AG10803 (cell line): ENCODE results near the gene ESRRG.
"Not testable (repeated sequence)": the region's sequence is repeated elsewhere in the genome, so short reads cannot be mapped to it uniquely, and the experiment has no call there.

Experiments
- DNase-seq: peaks from one replicate; pipeline ENCODE4 v3.0.0; 2010; ENCODE audit warnings: low read depth
- H3K4me3 ChIP-seq: 2 replicates; pipeline ENCODE4 v1.5.1; 2011; ENCODE audit warnings: mild to moderate bottlenecking, low read length, control low read depth
- TF ChIP-seq, protein P1 (sequence below): conservative IDR thresholded peaks from 2 replicates; pipeline ENCODE4 v1.5.1; 2011; ENCODE audit warnings: mild to moderate bottlenecking, low read length, control low read depth, inconsistent platforms

Gene ESRRG

DNA sequence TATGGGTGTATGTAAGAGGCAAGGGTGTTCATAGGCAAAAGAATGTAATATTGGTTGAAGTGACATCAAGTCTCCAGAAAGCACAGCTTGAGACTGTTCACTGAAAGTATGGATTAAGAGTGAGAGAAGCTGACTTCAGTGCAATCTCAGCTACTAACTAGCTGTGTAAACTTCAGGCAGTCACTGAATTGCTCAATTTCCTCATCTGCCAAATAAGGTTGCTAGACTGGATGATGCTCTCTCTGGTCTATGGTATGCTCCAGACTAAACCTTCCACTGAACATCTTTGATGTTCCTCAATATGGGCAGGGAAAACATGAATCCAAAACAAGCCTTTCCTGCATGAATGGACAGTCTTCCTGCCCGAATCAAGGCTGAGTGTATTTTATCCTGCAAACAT, 188.2 kb downstream of the ESRRG start:
- TF ChIP-seq, protein P1, sequence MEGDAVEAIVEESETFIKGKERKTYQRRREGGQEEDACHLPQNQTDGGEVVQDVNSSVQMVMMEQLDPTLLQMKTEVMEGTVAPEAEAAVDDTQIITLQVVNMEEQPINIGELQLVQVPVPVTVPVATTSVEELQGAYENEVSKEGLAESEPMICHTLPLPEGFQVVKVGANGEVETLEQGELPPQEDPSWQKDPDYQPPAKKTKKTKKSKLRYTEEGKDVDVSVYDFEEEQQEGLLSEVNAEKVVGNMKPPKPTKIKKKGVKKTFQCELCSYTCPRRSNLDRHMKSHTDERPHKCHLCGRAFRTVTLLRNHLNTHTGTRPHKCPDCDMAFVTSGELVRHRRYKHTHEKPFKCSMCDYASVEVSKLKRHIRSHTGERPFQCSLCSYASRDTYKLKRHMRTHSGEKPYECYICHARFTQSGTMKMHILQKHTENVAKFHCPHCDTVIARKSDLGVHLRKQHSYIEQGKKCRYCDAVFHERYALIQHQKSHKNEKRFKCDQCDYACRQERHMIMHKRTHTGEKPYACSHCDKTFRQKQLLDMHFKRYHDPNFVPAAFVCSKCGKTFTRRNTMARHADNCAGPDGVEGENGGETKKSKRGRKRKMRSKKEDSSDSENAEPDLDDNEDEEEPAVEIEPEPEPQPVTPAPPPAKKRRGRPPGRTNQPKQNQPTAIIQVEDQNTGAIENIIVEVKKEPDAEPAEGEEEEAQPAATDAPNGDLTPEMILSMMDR = no peak
- H3K4me3 ChIP-seq = no peak overlapping the region
- DNase-seq = no peak

DNA sequence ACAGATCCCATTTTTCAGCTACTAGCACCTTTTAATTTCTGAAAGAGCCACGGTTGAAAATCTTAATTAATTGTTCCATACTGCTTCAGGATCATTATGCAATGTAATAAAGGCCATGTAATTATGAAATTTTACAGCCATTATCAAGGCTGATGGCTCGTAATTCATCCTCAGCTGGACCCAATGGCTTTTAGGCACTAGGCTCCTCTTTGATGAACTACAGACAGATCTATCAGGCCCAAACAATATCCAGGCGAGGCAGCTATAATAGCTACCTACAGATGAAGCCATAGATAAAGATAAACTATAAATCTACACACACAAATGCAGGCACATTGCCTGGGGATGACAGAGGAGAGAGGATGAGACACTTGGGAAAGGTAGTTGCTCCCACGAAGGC, 189.5 kb downstream of the ESRRG start:
- no peak for DNase-seq
- TF ChIP-seq, protein P1 = no peak
- no peak overlapping the region for H3K4me3 ChIP-seq

DNA sequence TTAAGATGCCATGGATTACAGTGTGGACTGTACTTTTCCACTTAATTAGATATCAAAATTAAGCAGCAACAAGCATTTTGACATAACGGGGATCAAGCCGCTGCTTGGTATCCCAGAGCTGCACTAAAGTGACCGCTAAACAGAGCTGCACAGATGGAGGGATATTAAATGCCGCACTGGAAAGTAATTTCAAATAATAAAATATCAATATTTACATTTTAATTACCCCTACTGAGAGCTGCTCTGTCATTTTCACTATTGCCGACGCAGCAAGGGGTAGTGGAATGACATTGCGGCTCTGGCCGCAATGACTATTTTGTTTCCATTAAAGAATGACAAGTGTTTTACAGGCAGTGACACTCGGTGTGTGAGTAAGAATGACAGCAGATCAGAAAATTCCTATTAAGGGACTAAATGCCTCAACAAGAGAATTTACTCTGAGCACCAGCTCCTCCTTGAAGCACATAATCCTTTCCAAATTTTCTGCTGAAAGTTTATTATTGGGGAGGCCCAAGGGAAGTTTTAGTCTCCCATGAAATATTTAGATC, 190.9 kb downstream of the ESRRG start:
- no peak for DNase-seq
- TF ChIP-seq, protein P1 = no peak
- H3K4me3 ChIP-seq = no peak overlapping the region

DNA sequence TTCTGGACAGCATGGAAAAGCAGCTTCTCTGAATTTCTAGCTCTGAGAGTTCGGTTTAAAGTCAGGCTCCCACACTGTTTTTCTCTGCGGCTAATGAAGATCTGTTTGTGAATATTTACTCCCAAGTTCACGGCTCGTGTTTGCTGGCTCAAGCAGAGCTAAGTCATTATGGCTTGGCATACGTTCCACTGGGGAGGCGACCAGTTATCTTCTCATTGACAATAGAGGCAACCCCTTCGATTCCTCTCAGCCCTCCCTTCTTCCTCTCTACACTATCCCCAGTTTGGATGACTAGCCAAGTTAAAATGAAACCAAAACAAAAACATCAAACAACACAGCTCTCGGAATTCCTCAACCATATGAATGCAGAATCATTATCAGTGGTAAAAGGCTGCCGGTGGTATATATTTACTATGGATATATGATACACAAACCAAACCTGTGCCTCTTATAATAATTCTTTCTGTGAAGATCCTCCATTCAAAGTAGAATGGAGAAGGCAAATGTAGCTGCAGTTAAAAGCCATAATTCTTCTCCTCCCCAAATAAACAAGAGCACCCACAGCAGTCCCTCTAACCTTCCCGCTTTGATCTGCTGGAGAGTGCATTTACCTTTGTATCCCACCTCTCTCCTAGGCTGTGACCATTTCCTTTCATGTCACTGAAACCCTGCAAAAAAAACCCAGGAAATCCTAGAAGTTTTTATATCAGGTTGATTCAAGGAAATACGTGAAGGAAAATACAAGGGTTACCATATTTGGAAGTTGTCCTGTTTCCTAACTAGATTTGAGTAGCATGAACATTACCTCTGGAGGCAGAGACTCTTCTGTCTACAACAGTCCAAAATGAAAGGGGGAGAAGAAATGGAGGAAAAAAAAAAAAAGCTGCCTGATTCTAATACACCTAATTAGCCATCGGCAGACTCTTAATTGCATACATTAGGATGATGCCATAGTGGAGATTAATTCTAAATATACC, 191.7 kb downstream of the ESRRG start:
- H3K4me3 ChIP-seq = peak overlapping the region; percentile 58
- TF ChIP-seq, protein P1 = no peak
- DNase-seq = peak; percentile 25

DNA sequence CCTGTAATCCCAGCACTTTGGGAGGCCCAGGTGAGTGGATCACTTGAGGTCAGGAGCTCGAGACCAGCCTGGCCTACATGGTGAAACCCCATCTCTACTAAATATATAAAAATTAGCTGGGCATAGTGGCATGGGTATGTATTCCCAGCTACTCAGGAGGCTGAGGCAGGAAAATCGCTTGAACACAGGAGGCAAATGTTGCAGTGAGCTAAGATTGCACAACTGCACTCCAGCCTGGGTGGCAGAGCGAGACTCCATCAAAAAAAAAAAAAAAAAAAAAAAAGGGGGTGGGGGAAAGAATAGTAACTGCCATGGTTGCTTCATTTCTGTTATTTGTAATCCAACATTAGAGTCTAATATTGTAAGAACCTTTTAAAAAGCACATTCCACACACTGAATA, 193.4 kb downstream of the ESRRG start:
- DNase-seq, H3K4me3 ChIP-seq: not testable (repeated sequence)

DNA sequence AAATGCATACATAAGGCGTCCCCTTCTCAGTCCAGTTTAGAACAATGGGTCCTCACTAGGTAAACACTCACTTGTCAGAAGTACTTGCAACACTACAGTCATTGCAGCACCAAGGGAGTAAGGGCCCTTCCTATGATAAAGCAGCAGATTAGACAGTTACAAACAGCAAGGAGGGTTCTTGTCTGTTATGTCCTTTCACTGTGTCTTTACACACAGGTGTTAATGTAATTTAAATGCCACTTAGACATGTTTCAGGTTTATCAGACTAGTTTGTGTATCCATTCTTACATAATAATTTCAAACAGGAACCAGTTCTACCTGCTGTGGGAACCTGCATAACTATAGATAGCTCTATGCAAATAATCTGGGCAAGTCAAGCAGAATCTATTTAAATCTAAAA, 194.4 kb downstream of the ESRRG start:
- H3K4me3 ChIP-seq = no peak overlapping the region
- TF ChIP-seq, protein P1 = no peak
- DNase-seq = no peak

DNA sequence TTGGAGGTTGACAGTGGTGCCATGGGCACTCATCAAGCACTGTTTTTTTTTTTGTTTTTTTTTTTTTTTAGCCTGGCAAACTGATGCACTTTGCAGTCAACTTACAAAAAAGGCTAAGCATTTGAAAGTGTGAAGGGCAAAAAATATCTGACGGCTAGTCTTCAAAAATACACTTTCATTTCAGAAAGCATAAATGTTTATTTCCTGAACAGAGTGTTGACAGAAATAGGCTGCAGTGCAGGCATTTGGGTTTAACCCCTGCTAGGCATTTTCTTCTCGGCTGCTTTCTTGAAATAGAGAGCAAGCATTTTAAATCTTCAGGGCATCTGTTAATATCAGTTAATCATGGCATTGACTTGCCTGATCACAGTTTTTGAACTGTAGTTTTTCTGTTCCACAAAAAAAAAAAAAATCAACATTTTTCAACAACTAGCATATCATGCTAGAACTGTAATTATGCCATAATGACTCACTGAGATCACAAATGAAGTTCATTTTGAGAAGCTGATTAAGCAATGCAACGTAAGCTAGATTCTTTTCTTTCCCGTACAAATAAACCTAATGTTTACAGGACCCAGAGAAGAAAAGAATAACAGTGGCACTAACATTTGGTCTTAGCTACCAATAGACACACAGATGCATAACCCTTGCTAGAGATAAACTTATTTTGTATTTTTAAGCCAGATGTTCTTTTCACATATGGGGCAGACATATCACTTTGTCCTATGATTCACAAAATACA, 199.6 kb downstream of the ESRRG start:
- TF ChIP-seq, protein P1 = no peak
- DNase-seq = peak; percentile 6
- no peak overlapping the region for H3K4me3 ChIP-seq
